Thymus (tissue), 11 donors: ENCODE results near the gene INO80B. TPM values are rescaled to one million over a fixed set of nuclear protein-coding genes. Genes with fewer than 3 reads are reported as not detected.

Source experiments
- DNase-seq, 9 donors: peaks; one replicate each; pipeline ENCODE4 v3.0.0-alpha.2; 2013; ENCODE audit warnings: low spot score in 9 of 9, low read depth in 6 of 9, missing footprints in 1 of 9
- H3K27ac ChIP-seq, 2 donors: one replicate each; pipeline ENCODE4 v1.5.1; 2013; ENCODE audit warnings: control low read depth in 1 of 2, low read depth in 1 of 2, low read length in 1 of 2, mild to moderate bottlenecking in 1 of 2, moderate library complexity in 1 of 2
- H3K27me3 ChIP-seq, 2 donors: one replicate each; pipeline ENCODE4 v1.5.1; 2013; ENCODE audit warnings: low read length in 1 of 2; ENCODE audit not compliant: control insufficient read depth in 2 of 2, insufficient read depth in 1 of 2
- H3K36me3 ChIP-seq, 2 donors: one replicate each; pipeline ENCODE4 v1.5.1; 2013; ENCODE audit warnings: low read length in 1 of 2, mild to moderate bottlenecking in 1 of 2, moderate library complexity in 1 of 2; ENCODE audit not compliant: control insufficient read depth in 2 of 2, insufficient read depth in 2 of 2
- H3K4me1 ChIP-seq, 2 donors: one replicate each; pipeline ENCODE4 v1.5.1; 2013; ENCODE audit warnings: low read length in 2 of 2; ENCODE audit not compliant: control insufficient read depth in 2 of 2, insufficient read depth in 2 of 2
- H3K4me3 ChIP-seq, 2 donors: one replicate each; pipeline ENCODE4 v1.5.1; 2013; ENCODE audit warnings: low read length in 2 of 2, control low read depth in 1 of 2, mild to moderate bottlenecking in 1 of 2
- H3K9me3 ChIP-seq, 2 donors: one replicate each; pipeline ENCODE4 v1.5.1; 2013; ENCODE audit warnings: low read length in 1 of 2, mild to moderate bottlenecking in 1 of 2; ENCODE audit not compliant: control insufficient read depth in 2 of 2, insufficient read depth in 1 of 2
- WGBS: extraction: QIAGEN DNeasy Blood & Tissue Kit; methylation state at CpG from one replicate; pipeline ENCODE4 v1.1.7; 2013; 5-methylcytosine and 5-hydroxymethylcytosine counted together
- polyA plus RNA-seq: library from polyadenylated mRNA; stranded (reverse); fragments of 200-250 nt; gene quantifications from one replicate; pipeline ENCODE4 v1.2.3, GENCODE V29; 2013
- total RNA-seq: library from RNA; stranded (reverse); fragments of 120-200 nt; gene quantifications from one replicate; pipeline ENCODE4 v1.2.4, GENCODE V29; 2013
- donor health status: healthy.

INO80B gene
- total and polyA plus RNA-seq, 2 donors, result 27.0 to 53.0 TPM

DNA sequence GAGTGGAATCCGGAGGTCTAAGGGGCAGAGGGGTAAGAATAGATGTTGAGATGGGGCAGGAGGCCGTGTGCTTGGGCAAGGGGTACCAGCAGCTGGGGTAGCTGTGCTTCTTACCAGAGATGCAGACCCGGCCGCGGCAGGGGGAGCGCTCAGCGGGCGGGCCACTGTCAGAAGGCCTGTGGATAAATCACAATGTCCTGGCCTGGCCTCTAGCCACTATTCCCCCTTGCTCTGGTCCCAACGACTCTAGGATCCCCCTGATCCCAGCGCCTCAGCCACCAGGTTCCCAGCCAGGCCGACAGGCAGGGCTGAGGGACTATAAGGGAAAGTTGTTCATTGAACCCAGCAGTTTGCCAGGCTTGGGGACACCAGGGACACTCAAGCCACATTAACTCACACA, 24.4 kb upstream of the INO80B start:
- WGBS, result 92% methylated on average over 11 of the region's 11 CpGs
- peaks cover 11 to 12% of the 10 kb centered on the region in 2 donors for H3K36me3 ChIP-seq
- no peak for DNase-seq

GRCh38 chr2:74436111-74436805, 18.6 kb upstream of the INO80B start:
- peaks cover 4 to 21% of the 10 kb centered on the region in 2 donors for H3K4me1 ChIP-seq
- 97% methylated on average over 43 of the region's 43 CpGs for WGBS

More for the DNA sequence above, 24.4 kb upstream of the INO80B start:
- H3K27me3 ChIP-seq, result no peaks in the 10 kb centered on the region
- no peaks in the 10 kb centered on the region for H3K9me3 ChIP-seq
- no peak overlapping the region for H3K4me3 ChIP-seq
- no peak overlapping the region for H3K27ac ChIP-seq
- H3K4me1 ChIP-seq, result no peaks in the 10 kb centered on the region

DNA sequence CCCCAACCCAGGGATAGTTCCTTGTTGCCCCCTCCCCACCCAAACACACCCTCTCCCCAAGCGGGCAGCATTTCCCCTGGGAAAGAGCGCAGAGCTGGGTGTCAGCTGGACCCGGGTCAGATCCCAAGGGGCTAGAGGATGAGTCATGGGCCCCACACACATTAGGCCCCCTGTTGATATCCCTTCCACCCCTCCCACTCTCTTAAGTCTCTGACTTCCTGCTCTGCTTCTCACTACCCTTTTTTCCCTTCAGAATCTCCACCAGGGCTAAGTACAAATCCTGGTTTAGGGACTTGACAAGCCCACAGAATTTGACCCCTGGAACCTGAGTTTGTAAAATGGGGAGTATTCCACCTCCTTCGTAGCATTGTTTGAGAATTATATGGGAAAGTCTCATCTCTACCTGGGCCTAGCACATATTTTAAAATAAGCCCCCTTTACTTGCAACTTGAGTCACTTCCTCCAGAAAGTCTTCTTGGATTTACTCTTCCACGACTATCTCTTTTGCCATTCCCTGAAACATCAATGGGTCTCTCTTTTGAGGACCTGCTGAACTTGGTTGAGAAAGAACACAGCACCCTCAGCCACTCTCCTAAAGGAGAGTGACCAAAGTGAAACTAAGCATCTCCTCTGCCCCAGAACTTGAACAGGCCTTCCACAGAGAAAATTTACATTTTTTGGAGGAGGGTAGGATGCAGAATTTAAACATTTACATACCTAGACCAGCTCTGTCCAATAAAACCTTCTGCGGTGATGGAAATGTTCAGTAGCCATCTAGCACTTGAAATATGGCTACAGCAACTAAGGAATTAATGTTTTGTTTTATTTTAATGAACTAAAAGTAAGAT, 17.8 kb upstream of the INO80B start:
- WGBS, result 91% methylated on average over 6 of the region's 6 CpGs
- Histone ChIP-seq H3K27me3 (peaks cover 12 to 30% of the 10 kb centered on the region in 2 donors), H3K4me1 (peaks cover 4 to 26% of the 10 kb centered on the region in 2 donors)

More at GRCh38 chr2:74436111-74436805, 18.6 kb upstream of the INO80B start:
- Histone ChIP-seq H3K9me3 (no peaks in the 10 kb centered on the region), H3K4me3 (no peak overlapping the region), H3K27me3 (peaks cover 6 to 22% of the 10 kb centered on the region in 2 donors), H3K36me3 (no peaks in the 10 kb centered on the region), H3K27ac (no peak overlapping the region)
- DNase-seq, result no peak

DNA sequence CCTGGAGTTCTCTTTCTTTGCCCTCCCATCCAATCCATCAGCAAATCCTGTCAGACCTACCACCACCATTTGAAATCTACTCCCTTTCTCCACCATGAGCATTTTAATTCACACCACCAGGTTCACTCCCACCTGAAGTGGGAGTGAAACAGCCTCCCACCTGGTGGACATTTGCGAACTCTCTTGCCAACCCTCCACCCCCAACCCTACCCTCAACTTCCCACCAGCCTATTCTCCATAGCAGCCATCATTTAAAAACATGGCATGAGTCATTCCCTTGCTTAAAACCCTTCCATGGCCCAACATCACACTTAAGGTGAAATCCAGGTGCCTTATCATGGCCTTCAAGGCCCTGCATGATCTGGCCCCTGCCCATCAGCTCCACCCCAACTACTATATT, 16.6 kb upstream of the INO80B start:
- no peak overlapping the region for H3K4me3 ChIP-seq
- H3K27me3 ChIP-seq, result peaks cover 19 to 41% of the 10 kb centered on the region in 2 donors
- peaks cover 4 to 26% of the 10 kb centered on the region in 2 donors for H3K4me1 ChIP-seq
- no peak for DNase-seq
- no peak overlapping the region for H3K27ac ChIP-seq
- no peaks in the 10 kb centered on the region for H3K36me3 ChIP-seq
- 100% methylated on average over 1 of the region's 1 CpG for WGBS
- H3K9me3 ChIP-seq, result peaks cover 0 to 8% of the 10 kb centered on the region in 2 donors

More for the DNA sequence above, 17.8 kb upstream of the INO80B start:
- Histone ChIP-seq H3K36me3 (no peaks in the 10 kb centered on the region), H3K4me3 (no peak overlapping the region), H3K27ac (no peak overlapping the region), H3K9me3 (peaks cover 0 to 5% of the 10 kb centered on the region in 2 donors)
- no peak for DNase-seq

DNA sequence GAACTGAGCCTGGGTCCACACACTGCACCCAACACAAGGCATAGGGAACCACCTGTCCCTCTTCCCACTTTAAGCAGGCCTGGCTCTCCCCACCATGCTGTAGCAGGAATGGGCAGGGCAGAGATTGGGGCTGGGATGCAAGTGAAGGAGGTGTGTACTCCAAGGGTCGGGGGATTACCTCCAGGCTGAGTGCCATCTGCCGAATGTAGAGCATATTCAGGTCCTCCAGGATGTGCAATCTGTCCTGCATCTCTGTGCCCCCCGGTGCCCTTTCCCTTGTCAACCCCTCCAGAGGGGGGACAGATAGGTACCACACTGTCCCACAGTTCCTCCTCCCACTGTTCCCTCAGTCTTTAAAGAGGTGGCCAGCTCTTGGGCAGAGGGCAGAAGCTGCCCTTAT, 15.5 kb upstream of the INO80B start:
- DNase-seq, result no peak
- Histone ChIP-seq H3K27me3 (peaks cover 23 to 52% of the 10 kb centered on the region in 2 donors), H3K9me3 (peaks cover 0 to 8% of the 10 kb centered on the region in 2 donors), H3K27ac (no peak overlapping the region), H3K4me1 (peaks cover 4 to 26% of the 10 kb centered on the region in 2 donors), H3K36me3 (no peaks in the 10 kb centered on the region), H3K4me3 (peak overlapping the region in 1 of 2 donors; percentile 45)
- WGBS, result 53% methylated on average over 3 of the region's 3 CpGs

- H3K27me3 ChIP-seq, result peaks cover 23 to 57% of the 10 kb centered on the region in 2 donors
- 40% methylated on average over 14 of the region's 14 CpGs for WGBS
- H3K4me1 ChIP-seq, result peaks cover 4 to 26% of the 10 kb centered on the region in 2 donors
- peaks cover 0 to 8% of the 10 kb centered on the region in 2 donors for H3K9me3 ChIP-seq
- peak overlapping the region; percentile 35 to 45 for H3K4me3 ChIP-seq
- no peaks in the 10 kb centered on the region for H3K36me3 ChIP-seq
- peak overlapping the region in 1 of 2 donors; percentile 56 for H3K27ac ChIP-seq
- no peak for DNase-seq
Observed at GRCh38 chr2:74439803-74440377, 15.0 kb upstream of the INO80B start.

DNA sequence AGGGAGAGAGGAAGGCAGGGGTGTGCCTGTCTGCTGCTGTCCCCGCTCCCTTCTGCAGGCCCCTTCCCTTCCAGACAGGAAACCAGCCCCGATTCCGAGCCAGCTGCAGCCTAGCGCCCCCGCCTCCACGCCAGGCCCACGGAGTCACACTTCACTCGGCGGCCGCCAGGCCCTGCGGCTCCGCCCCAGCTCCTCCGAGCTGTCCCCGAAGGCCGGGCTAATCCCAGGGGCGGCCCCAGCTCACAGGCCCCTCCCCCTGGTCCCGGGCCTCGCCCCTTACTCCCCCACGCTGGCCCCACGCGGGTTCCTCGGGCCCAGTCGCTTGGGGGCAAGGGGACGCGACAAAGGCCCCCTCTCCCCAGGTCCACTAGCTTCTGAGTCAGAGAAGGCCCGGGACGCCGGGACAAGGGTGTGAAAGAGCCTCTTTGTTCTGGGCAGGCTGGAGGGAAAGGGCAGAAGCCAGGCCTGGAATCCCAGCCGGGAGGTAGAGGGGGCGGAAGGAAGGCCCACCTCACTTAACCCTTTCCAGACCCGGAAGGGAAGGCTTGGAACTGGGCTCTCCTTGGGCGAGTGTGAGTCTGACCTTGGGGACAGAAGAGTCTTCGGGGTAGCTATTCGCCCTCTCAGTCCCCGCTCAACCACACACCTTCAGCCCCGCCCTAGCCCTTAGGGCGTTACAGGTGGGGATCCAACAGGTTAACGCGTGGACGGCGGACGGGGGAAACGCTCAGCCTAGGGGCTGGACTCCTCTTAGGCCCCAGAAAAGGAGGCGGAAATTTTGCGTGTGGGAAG, 14.3 kb upstream of the INO80B start:
- Histone ChIP-seq H3K36me3 (no peaks in the 10 kb centered on the region), H3K27me3 (peaks cover 23 to 60% of the 10 kb centered on the region in 2 donors), H3K27ac (peak overlapping the region; percentile 22 to 73), H3K4me3 (peak overlapping the region; percentile 35 to 45), H3K9me3 (peaks cover 0 to 8% of the 10 kb centered on the region in 2 donors), H3K4me1 (peaks cover 4 to 26% of the 10 kb centered on the region in 2 donors)
- 33% methylated on average over 45 of the region's 45 CpGs for WGBS
- peak in 5 of 9 donors; percentile 42 to 79 (median 56) for DNase-seq

GRCh38 chr2:74441170-74441689, 13.7 kb upstream of the INO80B start:
- H3K4me1 ChIP-seq, result peaks cover 4 to 26% of the 10 kb centered on the region in 2 donors
- WGBS, result 56% methylated on average over 33 of the region's 33 CpGs
- H3K27ac ChIP-seq, result peak overlapping the region; percentile 56 to 73

More at GRCh38 chr2:74441170-74441689, 13.7 kb upstream of the INO80B start:
- H3K36me3 ChIP-seq, result no peaks in the 10 kb centered on the region
- peaks cover 0 to 8% of the 10 kb centered on the region in 2 donors for H3K9me3 ChIP-seq
- H3K27me3 ChIP-seq, result peaks cover 23 to 62% of the 10 kb centered on the region in 2 donors
- no peak for DNase-seq
- H3K4me3 ChIP-seq, result peak overlapping the region; percentile 40 to 45
